ENCODE measurements around the gene S100A12. TPM values are rescaled to one million over a fixed set of nuclear protein-coding genes. Genes with fewer than 3 reads are reported as not detected.
"Not testable (repeated sequence)": the region's sequence is repeated elsewhere in the genome, so short reads cannot be mapped to it uniquely, and the experiment has no call there.

Gene S100A12
- total RNA-seq: 1 to 10 TPM in 3 of 4 donors, under 1 TPM in 1; 0.68 to 2.6 (median 2.0) TPM
- polyA plus RNA-seq: 1.9 TPM
- long read RNA-seq, donor 1: 0 reads
- long read RNA-seq, donor 2: 0 reads
- long read RNA-seq, donor 3: 0 reads
- long read RNA-seq, donor 4: 0 reads

DNA sequence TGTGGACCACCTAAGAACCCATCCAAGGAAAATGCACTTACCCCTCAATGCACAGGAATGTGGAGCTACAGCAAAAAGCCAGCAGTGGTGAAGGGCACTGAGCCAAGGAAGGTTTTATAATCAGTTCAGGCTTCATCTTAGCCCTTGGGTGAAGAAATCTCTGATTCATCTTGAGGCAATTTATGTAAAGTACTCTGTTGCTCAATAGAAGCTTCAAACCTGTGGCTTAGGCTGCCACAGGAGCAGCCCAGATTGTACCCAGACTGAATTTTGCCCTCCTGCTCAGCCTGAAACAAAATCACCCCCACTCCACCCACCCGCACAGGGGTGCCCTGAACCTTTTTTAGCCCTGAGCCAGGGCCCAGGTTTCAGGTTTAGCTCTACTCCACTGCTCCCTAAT lies at the start of gene S100A12:
TSS of gene S100A12 (minus strand) at position 111 of the 400 bp plus-strand sequence. CDS start 1,029 bp downstream, outside the sequence.
- 91% methylated on average over 1 of the region's 1 CpG for WGBS
- no peak within 1 kb of the TSS for H3K27ac ChIP-seq (ENCODE audit: low read length)
- no peak for ATAC-seq

DNA sequence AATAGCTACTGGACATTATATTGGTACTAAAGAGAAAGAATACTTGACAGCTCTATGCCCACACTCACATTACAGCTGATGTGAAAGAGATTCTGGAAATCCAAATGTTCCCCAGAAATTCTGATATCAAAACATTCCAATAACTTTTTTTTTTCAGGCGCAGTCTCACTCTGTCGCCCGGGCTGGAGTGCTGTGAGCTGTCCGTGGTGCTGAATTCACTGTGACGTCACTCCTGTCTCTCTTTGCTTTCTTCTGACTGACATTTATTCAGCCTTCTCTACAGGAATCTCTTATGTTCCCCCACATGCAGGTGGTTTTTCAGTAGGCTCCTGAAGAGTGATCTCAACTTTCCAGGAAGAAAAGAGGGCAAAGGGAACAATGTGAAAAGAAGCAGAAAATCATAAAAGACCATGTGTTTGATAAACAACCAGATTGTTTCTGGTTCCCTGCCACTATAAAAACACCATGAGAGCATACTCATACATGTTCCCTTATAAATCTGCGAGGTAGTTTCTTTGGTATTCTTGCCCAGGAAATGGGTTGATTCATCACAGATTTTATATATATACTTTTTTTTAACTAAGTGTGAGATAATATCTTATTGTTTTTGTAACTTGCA lies 47.1 kb upstream of the S100A12 start:
- no peak overlapping the region for H3K27ac ChIP-seq (ENCODE audit: low read length)
- intact Hi-C loops (cut with DNase I): no loop called here
- DNase-seq (peak; percentile 64 to 87 (median 78)), ATAC-seq (peak in 1 of 2 donors; percentile 55)
- no peak overlapping the region for H3K4me3 ChIP-seq (ENCODE audit: low read length)
- H3K4me1 ChIP-seq (ENCODE audit: control insufficient read depth, insufficient read depth, low read length): no peaks in the 10 kb centered on the region
- peaks cover 2% of the 10 kb centered on the region for H3K27me3 ChIP-seq (ENCODE audit: control insufficient read depth, insufficient read depth)
- 5% methylated on average over 6 of the region's 6 CpGs for WGBS
- no peaks in the 10 kb centered on the region for H3K9me3 ChIP-seq (ENCODE audit: control insufficient read depth, low read length)

More for the DNA sequence above, at the start of gene S100A12:
- Histone ChIP-seq H3K4me3 (ENCODE audit: low read length) (no peak within 1 kb of the TSS), H3K4me1 (ENCODE audit: control insufficient read depth, insufficient read depth, low read length) (no peaks in the 10 kb centered on the region), H3K9me3 (ENCODE audit: control insufficient read depth, low read length) (no peaks in the 10 kb centered on the region), H3K27me3 (ENCODE audit: control insufficient read depth, insufficient read depth) (no peaks in the 10 kb centered on the region)
- intact Hi-C loops (cut with DNase I): no loop called here
- no peak for DNase-seq

DNA sequence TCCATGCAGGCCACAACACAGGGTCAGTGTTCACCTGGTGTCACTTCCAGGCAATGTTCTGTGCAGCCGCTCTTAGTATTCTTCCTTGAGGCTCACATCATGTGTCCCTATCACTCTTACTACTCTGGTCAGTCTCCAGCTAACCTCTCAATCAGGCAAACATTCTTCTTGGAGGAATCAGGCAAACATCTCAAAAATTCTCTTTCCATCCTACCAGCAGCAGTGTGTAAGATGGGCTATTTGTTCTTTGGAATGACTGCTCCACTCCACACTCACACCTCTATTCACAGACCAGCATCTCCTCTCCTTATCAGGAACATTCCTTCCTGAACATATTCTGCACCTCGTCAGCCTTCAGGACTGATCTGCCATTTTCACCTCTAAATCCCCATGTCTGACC lies 44.9 kb upstream of the S100A12 start:
- Histone ChIP-seq H3K4me1 (ENCODE audit: control insufficient read depth, insufficient read depth, low read length) (no peaks in the 10 kb centered on the region), H3K9me3 (ENCODE audit: control insufficient read depth, low read length) (no peaks in the 10 kb centered on the region), H3K27me3 (ENCODE audit: control insufficient read depth, insufficient read depth) (no peaks in the 10 kb centered on the region), H3K4me3 (ENCODE audit: low read length) (no peak overlapping the region), H3K27ac (ENCODE audit: low read length) (no peak overlapping the region)
- WGBS: 46% methylated on average over 2 of the region's 2 CpGs
- DNase-seq (no peak), ATAC-seq (no peak)
- intact Hi-C loops (cut with DNase I): no loop called here

DNA sequence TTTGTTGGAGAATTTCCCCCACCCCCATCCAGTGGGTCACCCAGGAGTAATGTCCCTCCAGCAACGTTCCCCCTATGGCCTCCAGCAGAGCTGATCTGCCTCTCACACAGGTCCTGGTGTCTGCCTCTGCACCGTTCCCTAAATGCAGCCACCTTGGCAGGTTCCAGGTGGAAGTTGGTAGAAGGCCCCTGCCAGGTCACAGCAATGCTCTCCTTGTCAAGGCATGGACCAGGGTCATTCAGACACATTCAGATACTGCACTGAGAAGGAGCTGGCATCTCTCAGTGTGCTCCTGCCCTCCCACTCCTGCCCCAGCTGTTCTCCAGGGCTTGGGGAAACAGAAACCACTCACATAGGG lies 44.0 kb upstream of the S100A12 start:
- intact Hi-C loops (cut with DNase I); H3K27me3 ChIP-seq (ENCODE audit: control insufficient read depth, insufficient read depth); H3K27ac ChIP-seq (ENCODE audit: low read length); DNase-seq; H3K4me1 ChIP-seq (ENCODE audit: control insufficient read depth, insufficient read depth, low read length); ATAC-seq; H3K9me3 ChIP-seq (ENCODE audit: control insufficient read depth, low read length); H3K4me3 ChIP-seq (ENCODE audit: low read length): not testable (repeated sequence)
- WGBS: 50% methylated on average over 2 of the region's 2 CpGs

DNA sequence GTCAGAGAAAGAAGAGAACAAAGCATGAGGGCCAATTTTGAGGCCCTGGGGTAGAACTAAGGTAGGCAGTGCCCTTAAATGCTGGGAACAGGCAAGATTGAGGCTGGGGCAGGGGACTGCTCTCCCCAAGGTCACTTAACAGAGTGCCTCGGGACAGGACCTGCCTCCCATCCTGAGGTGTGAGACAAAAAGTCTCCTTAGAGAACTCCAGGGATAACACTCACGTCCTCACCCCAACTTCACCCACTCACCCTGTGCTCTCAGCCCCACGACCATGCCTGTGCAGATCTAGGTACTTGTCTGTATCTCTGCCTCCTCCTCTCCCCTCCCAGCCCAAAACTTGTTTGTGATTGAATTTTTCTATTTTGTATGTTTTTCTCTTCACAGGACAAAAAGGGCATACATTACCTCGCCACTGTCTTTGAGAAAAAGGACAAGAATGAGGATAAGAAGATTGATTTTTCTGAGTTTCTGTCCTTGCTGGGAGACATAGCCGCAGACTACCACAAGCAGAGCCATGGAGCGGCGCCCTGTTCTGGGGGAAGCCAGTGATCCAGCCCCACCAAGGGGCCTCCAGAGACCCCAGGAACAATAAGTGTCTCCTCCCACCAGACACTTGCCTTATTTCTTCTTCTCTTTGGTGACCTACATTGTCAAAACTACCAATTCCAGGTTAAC lies 43.5 kb upstream of the S100A12 start:
- 67% methylated on average over 7 of the region's 7 CpGs for WGBS
- H3K27ac ChIP-seq (ENCODE audit: low read length); H3K9me3 ChIP-seq (ENCODE audit: control insufficient read depth, low read length); H3K27me3 ChIP-seq (ENCODE audit: control insufficient read depth, insufficient read depth); intact Hi-C loops (cut with DNase I); H3K4me3 ChIP-seq (ENCODE audit: low read length); DNase-seq; ATAC-seq; H3K4me1 ChIP-seq (ENCODE audit: control insufficient read depth, insufficient read depth, low read length): not testable (repeated sequence)

DNA sequence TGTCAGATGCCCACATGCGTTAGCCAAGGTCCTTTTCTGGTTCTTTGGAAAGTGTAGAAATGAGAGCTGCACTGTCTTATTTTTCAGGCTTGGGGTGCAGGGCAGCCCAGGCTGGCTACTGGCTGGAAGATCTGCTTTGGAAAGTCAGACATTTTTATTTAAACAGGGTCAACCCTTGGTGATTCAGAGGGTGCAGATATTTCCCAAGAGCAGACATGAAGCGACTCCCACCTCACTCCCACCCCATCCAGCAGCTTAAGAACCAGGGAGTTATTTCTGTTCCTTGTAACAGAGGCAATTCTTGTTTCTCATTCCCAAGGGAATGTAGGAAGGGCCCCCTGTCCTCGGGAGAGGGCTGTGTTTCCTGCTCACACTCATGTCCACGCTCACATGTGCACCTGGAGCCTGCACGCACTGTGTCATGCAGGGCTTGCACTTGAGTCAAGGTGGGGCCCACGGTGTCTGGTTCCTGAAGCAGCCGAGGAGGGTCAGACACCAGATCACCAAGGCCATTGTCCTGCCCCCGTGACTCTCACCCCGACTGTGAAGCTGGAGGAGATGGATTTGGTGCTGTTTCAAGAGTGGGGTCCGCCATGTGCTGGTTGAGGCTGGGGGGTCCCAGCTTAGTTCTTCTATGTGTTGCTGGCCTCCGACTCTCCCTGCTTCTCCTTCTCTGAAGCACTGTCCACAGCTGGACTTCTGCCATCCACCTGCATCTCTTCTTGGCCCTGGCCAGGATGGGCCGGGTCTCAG lies 41.9 kb upstream of the S100A12 start:
- WGBS: 71% methylated on average over 12 of the region's 12 CpGs
- ATAC-seq: no peak
- Histone ChIP-seq H3K4me1 (ENCODE audit: control insufficient read depth, insufficient read depth, low read length) (no peaks in the 10 kb centered on the region), H3K27ac (ENCODE audit: low read length) (no peak overlapping the region), H3K27me3 (ENCODE audit: control insufficient read depth, insufficient read depth) (no peaks in the 10 kb centered on the region), H3K9me3 (ENCODE audit: control insufficient read depth, low read length) (peaks cover 2% of the 10 kb centered on the region), H3K4me3 (ENCODE audit: low read length) (no peak overlapping the region)
- intact Hi-C loops (cut with DNase I): no loop called here
- DNase-seq: no peak

DNA sequence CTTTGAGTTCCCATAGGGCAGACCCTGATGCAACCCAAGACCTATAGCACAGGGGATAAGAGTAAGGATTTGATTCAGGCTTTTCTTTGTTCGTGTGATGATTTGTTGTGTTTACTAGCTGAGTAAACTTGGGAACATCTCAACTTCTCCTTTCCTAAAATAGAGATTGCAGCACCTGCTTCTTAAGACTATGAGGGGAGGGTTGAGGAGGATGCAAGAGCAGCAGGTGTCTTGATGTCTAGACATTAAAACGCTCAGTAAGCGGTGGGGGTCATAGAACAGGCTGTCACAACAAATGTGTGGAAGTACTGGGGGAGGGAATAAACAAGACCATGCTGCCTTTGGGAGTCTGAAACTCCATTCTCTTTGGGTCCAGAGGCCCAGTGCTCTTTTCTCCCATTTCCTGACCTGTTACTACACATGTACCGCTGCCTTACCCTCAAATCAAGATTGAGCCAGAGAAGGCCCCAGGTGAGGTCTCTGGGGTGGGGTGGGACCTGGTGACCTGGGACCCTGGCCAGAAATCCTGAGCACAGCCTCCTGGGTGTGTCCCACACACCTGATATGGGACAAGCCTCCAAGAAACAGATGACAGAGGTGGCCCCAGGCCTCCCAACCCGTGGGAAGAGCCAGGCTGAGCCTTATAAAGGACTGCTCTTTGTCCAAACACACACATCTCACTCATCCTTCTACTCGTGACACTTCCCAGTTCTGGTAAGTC lies 40.6 kb upstream of the S100A12 start, which contains the start of gene S100A7A:
TSS of gene S100A7A (plus strand) at position 671 of the 721 bp plus-strand sequence. CDS start 1,563 bp downstream, outside the sequence.
- ATAC-seq: no peak
- DNase-seq: no peak
- H3K4me1 ChIP-seq (ENCODE audit: control insufficient read depth, insufficient read depth, low read length): no peaks in the 10 kb centered on the region
- H3K4me3 ChIP-seq (ENCODE audit: low read length): no peak within 1 kb of the TSS
- WGBS: 69% methylated on average over 6 of the region's 6 CpGs
- H3K27ac ChIP-seq (ENCODE audit: low read length): no peak within 1 kb of the TSS
- no peaks in the 10 kb centered on the region for H3K27me3 ChIP-seq (ENCODE audit: control insufficient read depth, insufficient read depth)
- intact Hi-C loops (cut with DNase I): no loop called here
- H3K9me3 ChIP-seq (ENCODE audit: control insufficient read depth, low read length): peaks cover 2% of the 10 kb centered on the region

DNA sequence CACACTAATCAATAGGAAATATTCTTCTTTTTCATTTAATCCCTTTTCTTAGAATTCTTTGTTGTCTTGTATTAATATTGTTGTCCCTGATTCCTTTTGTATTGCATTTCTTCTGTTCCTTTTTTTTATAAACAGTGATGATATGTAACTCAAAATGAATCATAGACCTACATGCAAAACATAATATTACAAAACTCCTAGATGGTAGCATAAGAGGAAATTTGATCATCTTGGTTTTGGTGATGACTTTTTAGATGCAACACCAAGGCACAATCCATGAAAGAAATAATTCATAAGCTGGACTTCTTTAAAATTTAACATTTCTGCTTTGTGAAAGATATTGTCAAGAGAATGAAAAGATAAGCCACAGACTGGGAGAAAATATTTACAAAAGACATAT lies 38.5 kb upstream of the S100A12 start:
- intact Hi-C loops (cut with DNase I); H3K4me1 ChIP-seq (ENCODE audit: control insufficient read depth, insufficient read depth, low read length): not testable (repeated sequence)

DNA sequence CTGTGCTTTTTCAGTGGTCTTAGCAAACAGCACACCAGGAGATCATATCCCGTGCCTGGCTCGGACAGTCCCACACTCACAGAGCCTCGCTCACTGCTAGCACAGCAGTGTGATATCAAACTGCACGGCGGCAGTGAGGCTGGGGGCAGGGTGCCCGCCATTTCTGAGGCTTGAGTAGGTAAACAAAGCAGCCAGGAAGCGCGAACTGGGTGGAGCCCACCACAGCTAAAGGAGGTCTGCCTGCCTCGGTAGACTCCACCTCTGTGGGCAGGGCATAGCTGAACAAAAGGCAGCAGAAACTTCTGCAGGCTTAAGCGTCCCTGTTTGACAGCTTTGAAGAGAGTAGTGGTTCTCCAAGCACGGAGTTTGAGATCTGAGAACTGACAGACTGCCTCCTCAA lies 31.9 kb upstream of the S100A12 start:
- DNase-seq; H3K4me1 ChIP-seq (ENCODE audit: control insufficient read depth, insufficient read depth, low read length); H3K27me3 ChIP-seq (ENCODE audit: control insufficient read depth, insufficient read depth); ATAC-seq; H3K9me3 ChIP-seq (ENCODE audit: control insufficient read depth, low read length); intact Hi-C loops (cut with DNase I); H3K27ac ChIP-seq (ENCODE audit: low read length); H3K4me3 ChIP-seq (ENCODE audit: low read length): not testable (repeated sequence)
- 59% methylated on average over 11 of the region's 11 CpGs for WGBS

More for the DNA sequence above, 38.5 kb upstream of the S100A12 start:
- not testable (repeated sequence) for DNase-seq; ATAC-seq; H3K4me3 ChIP-seq (ENCODE audit: low read length); H3K27me3 ChIP-seq (ENCODE audit: control insufficient read depth, insufficient read depth); H3K9me3 ChIP-seq (ENCODE audit: control insufficient read depth, low read length); H3K27ac ChIP-seq (ENCODE audit: low read length)

DNA sequence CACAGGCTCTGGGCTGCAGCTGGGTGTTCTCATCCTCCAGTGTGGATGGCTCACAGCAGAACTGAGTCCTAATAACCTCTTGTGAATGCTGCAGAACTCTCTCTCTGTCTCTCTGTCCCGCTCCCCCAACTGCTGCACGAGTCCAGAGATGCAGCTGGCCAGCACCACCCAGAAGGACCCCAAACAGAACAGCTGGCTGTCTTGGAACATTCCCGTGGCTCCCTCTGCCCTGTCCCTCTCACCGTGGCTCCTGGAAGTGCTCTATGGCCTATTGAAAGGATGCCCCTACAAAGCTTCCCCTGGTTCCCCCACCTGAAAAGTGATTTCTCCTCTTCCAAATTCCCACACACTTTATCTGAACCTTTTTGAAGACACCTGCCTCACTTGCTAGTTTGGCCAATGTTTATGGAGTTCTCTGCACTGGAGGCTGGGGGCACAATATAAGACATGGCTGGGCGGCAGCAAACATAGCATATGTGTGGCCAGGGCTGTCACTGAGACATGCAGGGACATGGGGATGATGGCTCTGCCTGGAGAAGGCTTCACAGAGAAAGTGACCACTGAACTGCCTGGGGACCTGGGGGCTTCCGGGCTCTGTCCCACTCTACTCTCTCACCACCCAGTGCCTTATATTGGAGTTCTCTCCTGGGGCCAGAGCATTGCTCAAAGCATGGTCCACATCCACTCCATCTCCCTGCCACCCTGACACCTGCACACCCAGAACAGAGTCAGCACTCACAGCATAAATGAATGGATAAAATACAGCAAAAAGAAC lies 30.6 kb upstream of the S100A12 start:
- H3K27me3 ChIP-seq (ENCODE audit: control insufficient read depth, insufficient read depth); intact Hi-C loops (cut with DNase I); H3K4me1 ChIP-seq (ENCODE audit: control insufficient read depth, insufficient read depth, low read length); DNase-seq; H3K9me3 ChIP-seq (ENCODE audit: control insufficient read depth, low read length); H3K4me3 ChIP-seq (ENCODE audit: low read length); H3K27ac ChIP-seq (ENCODE audit: low read length): not testable (repeated sequence)
- 64% methylated on average over 6 of the region's 6 CpGs for WGBS
- peak in 1 of 2 donors; percentile 11 for ATAC-seq
